ACHN (cell line): ENCODE results near the gene HDDC3.

Experiments
- DNase-seq: peaks from one replicate; pipeline ENCODE4 v3.0.0-alpha.2; 2015
- in situ Hi-C: cut with HindIII; loops from 2 replicates; pipeline ENCODE4 v1.10.0; 2017; ENCODE audit warnings: low sequenced_read_pairs, low pct_ligation_motif_present, low pct_unique_long_range_greater_than_20kb

HDDC3 gene

GRCh38 chr15:90931828-90932659, at the start of gene HDDC3:
Gene HDDC3, minus strand, starts transcription at chr15:90932549. Its CDS starts 9 bp downstream, at chr15:90932540.
- DNase-seq, result peak; percentile 83
- in situ Hi-C loops, result no loop called here

- in situ Hi-C loops, result no loop called here
- no peak for DNase-seq
These were observed 49.8 kb upstream of the HDDC3 start for GRCh38 chr15:90982135-90982534.

- no peak for DNase-seq
- in situ Hi-C loops, result no loop called here
These were observed 49.3 kb upstream of the HDDC3 start for GRCh38 chr15:90981681-90982080.

GRCh38 chr15:90979582-90979981, 47.2 kb upstream of the HDDC3 start:
- in situ Hi-C loops, result no loop called here
- DNase-seq, result no peak

GRCh38 chr15:90974216-90974615, 41.9 kb upstream of the HDDC3 start:
- in situ Hi-C loops, result no loop called here
- DNase-seq, result no peak

- in situ Hi-C loops, result no loop called here
These were observed 39.8 kb upstream of the HDDC3 start for GRCh38 chr15:90972133-90972532.

GRCh38 chr15:90970274-90970673, 37.9 kb upstream of the HDDC3 start:
- DNase-seq, result no peak
- in situ Hi-C loops, result no loop called here

More at GRCh38 chr15:90972133-90972532, 39.8 kb upstream of the HDDC3 start:
- DNase-seq, result no peak

- no peak for DNase-seq
- in situ Hi-C loops, result no loop called here
These were observed 36.1 kb upstream of the HDDC3 start for GRCh38 chr15:90968434-90968833.

GRCh38 chr15:90967206-90967605, 34.9 kb upstream of the HDDC3 start:
- DNase-seq, result no peak
- in situ Hi-C loops, result no loop called here

GRCh38 chr15:90966262-90966661, 33.9 kb upstream of the HDDC3 start:
- in situ Hi-C loops, result no loop called here
- no peak for DNase-seq

GRCh38 chr15:90962021-90962420, 29.7 kb upstream of the HDDC3 start:
- no peak for DNase-seq
- in situ Hi-C loops, result no loop called here

- in situ Hi-C loops, result no loop called here
These were observed 28.1 kb upstream of the HDDC3 start for GRCh38 chr15:90960298-90961091.

GRCh38 chr15:90959894-90960293, 27.5 kb upstream of the HDDC3 start:
- DNase-seq, result no peak
- in situ Hi-C loops, result no loop called here

More at GRCh38 chr15:90960298-90961091, 28.1 kb upstream of the HDDC3 start:
- no peak for DNase-seq

- no peak for DNase-seq
- in situ Hi-C loops, result no loop called here
These were observed 26.8 kb upstream of the HDDC3 start for GRCh38 chr15:90959028-90959595.

GRCh38 chr15:90957791-90958190, 25.4 kb upstream of the HDDC3 start:
- in situ Hi-C loops, result no loop called here
- no peak for DNase-seq

- in situ Hi-C loops, result no loop called here
- no peak for DNase-seq
These were observed 24.9 kb upstream of the HDDC3 start for GRCh38 chr15:90957031-90957790.

- DNase-seq, result no peak
- in situ Hi-C loops, result no loop called here
These were observed 24.1 kb upstream of the HDDC3 start for GRCh38 chr15:90956274-90957030.
